ENCODE data around the gene SCMH1. TPM values are rescaled to one million over a fixed set of nuclear protein-coding genes. Genes with fewer than 3 reads are reported as not detected.

The SCMH1 gene
- polyA plus RNA-seq, 1 of the 3 experiments (the other 2 are of a cell fraction), result 38.5 TPM

DNA sequence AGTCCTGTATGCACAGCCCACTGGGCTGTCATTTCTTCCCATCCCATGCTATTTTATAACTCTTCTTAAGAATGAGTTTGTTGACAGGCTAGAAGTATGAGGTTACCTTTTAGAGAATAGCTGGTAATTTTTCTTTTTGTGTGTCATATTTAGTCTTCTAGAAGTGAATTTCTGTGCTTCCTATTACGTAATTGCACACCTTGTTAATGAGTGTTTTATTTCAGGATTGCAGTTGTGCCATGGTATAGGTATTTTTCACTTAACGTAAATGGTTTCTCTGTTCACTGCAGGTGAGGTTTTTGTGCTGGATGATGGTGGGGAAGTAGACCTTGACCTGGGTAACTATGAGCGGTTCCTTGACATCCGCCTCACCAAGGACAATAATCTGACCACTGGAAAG is 257.6 kb downstream of the SCMH1 start (continued):
- TF ChIP-seq IRF3 (IDR thresholded peaks at IDR 0.05; ENCODE audit: low read depth, low read length), result no peak

DNA sequence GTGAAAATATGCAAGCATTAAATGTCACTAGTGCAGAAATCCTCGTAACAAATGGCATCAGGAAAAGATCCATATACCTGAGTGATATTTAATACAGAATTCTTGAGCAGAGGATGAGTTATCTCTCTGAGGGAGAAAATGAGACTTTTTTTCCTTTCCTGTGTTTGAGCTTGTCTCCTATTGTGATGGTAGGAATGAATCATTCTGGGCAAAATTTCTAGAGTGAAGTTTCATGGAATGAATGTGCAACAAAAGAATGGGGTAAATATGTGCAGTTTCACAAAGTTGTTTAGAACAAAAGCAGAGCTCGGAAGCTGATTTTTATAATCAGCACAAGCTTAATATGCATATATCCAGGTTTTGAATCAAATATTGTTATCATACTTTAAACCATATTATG is 258.0 kb downstream of the SCMH1 start:
- 63% methylated on average over 2 of the region's 2 CpGs for WGBS (ENCODE audit: low lambda C conversion rate)
- peak overlapping the region in 1 of 2 experiments; percentile 46; a peak in 1 of 4 replicates for H3K27ac ChIP-seq (ENCODE audit: low read depth in 2 of 2, low read length in 1 of 2)
- H3K4me2 ChIP-seq, result peak overlapping the region; percentile 35; the same call in 1 of the 2 replicates
- no peak overlapping the region for H2AFZ ChIP-seq (ENCODE audit: low read depth)
- H3K9me2 ChIP-seq, result no peaks in the 10 kb centered on the region
- ChIA-PET CTCF (interaction anchor here (0.7 to 2.0 kb wide), 2 partner anchors 14 to 39 kb away, joined by 3 to 6 read pairs; no protein-coding TSS in a partner anchor), POLR2A (no interaction called here)
- no peak for DNase-seq
- no peaks in the 10 kb centered on the region for H3K9me3 ChIP-seq
- H3K4me1 ChIP-seq (ENCODE audit: control insufficient read depth in 1 of 2, insufficient read depth in 2 of 2, low read depth in 1 of 2, low read length in 1 of 2), result peaks cover 19 to 36% of the 10 kb centered on the region in 2 experiments
- H3K27me3 ChIP-seq (ENCODE audit: insufficient read depth), result no peaks in the 10 kb centered on the region
- H3F3A ChIP-seq (replicated peaks; ENCODE audit: insufficient read depth), result peaks cover 18% of the 10 kb centered on the region
- peaks cover 83% of the 10 kb centered on the region for H3K79me2 ChIP-seq (ENCODE audit: insufficient read depth)
- no peak overlapping the region for H3K4me3 ChIP-seq (ENCODE audit: low read depth in 2 of 2, low read length in 1 of 2)
- peaks cover 46 to 53% of the 10 kb centered on the region in 2 experiments for H3K36me3 ChIP-seq (replicated peaks in 1 of 2; ENCODE audit: control insufficient read depth in 1 of 2, insufficient read depth in 2 of 2, low read length in 1 of 2)
- peaks cover 50% of the 10 kb centered on the region for H4K20me1 ChIP-seq (ENCODE audit: insufficient read depth)
- TF ChIP-seq, protein P1, sequence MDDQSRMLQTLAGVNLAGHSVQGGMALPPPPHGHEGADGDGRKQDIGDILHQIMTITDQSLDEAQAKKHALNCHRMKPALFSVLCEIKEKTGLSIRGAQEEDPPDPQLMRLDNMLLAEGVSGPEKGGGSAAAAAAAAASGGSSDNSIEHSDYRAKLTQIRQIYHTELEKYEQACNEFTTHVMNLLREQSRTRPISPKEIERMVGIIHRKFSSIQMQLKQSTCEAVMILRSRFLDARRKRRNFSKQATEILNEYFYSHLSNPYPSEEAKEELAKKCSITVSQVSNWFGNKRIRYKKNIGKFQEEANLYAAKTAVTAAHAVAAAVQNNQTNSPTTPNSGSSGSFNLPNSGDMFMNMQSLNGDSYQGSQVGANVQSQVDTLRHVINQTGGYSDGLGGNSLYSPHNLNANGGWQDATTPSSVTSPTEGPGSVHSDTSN (IDR thresholded peaks at IDR 0.05), result peak; percentile 49; the same call in 1 of the 2 replicates
- no peak for TF ChIP-seq EP300 (IDR thresholded peaks at IDR 0.05; ENCODE audit: borderline replicate concordance in 1 of 2, low read depth in 1 of 2, low read length in 1 of 2)
- no peak for TF ChIP-seq RXRA (IDR thresholded peaks at IDR 0.05; ENCODE audit: borderline replicate concordance, low read depth)
- TF ChIP-seq MEF2A (IDR thresholded peaks at IDR 0.05; ENCODE audit: borderline replicate concordance, low read depth), result no peak
- TF ChIP-seq JUND (IDR thresholded peaks at IDR 0.05), result 0 out of 2 replicates have a peak, but pooled peaks have one; percentile 17
- TF ChIP-seq ELF1 (IDR thresholded peaks at IDR 0.05), result no peak
- TF ChIP-seq YY1 (IDR thresholded peaks at IDR 0.05; ENCODE audit: low read depth), result no peak
- no peak for TF ChIP-seq NRF1 (IDR thresholded peaks at IDR 0.05; ENCODE audit: low read depth, low read length)
- TF ChIP-seq FOSL2 (IDR thresholded peaks at IDR 0.05; ENCODE audit: borderline replicate concordance, low read depth), result peak; percentile 42; the same call in 1 of the 2 replicates
- TF ChIP-seq RCOR1 (IDR thresholded peaks at IDR 0.05; ENCODE audit: low read length), result no peak
- no peak overlapping the region for H3K9ac ChIP-seq

DNA sequence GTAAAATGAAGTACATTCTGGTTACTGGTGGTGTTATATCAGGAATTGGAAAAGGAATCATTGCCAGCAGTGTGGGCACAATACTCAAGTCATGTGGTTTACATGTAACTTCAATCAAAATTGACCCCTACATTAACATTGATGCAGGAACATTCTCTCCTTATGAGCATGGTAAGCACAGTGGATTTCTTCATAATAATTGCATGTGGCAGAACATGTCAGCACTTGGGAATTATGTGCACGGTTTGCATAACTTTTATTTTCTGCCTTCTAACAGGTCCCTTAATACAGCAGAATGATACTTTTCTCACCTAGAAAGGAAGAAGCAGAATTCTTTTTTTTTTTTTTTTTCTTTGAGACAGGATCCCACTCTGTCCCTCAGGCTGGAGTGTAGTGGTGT is 258.8 kb downstream of the SCMH1 start:
- no peak overlapping the region for H2AFZ ChIP-seq (ENCODE audit: low read depth)
- H4K20me1 ChIP-seq (ENCODE audit: insufficient read depth), result peaks cover 50% of the 10 kb centered on the region
- H3K4me1 ChIP-seq (ENCODE audit: control insufficient read depth in 1 of 2, insufficient read depth in 2 of 2, low read depth in 1 of 2, low read length in 1 of 2), result peaks cover 23 to 36% of the 10 kb centered on the region in 2 experiments
- H3K9me3 ChIP-seq, result no peaks in the 10 kb centered on the region
- ChIA-PET POLR2A (no interaction called here), CTCF (no interaction called here)
- no peak overlapping the region for H3K9ac ChIP-seq
- 59% methylated on average over 1 of the region's 1 CpG for WGBS (ENCODE audit: low lambda C conversion rate)
- H3K27ac ChIP-seq (ENCODE audit: low read depth in 2 of 2, low read length in 1 of 2), result peak overlapping the region in 1 of 2 experiments; percentile 46; a peak in 1 of 4 replicates
- no peak for DNase-seq
- no peak overlapping the region for H3K4me3 ChIP-seq (ENCODE audit: low read depth in 2 of 2, low read length in 1 of 2)
- H3K9me2 ChIP-seq, result no peaks in the 10 kb centered on the region
- H3K4me2 ChIP-seq, result peak overlapping the region; percentile 94; the same call in 1 of the 2 replicates
- H3F3A ChIP-seq (replicated peaks; ENCODE audit: insufficient read depth), result peaks cover 26% of the 10 kb centered on the region
- H3K36me3 ChIP-seq (replicated peaks in 1 of 2; ENCODE audit: control insufficient read depth in 1 of 2, insufficient read depth in 2 of 2, low read length in 1 of 2), result peaks cover 42 to 46% of the 10 kb centered on the region in 2 experiments
- peaks cover 82% of the 10 kb centered on the region for H3K79me2 ChIP-seq (ENCODE audit: insufficient read depth)
- no peaks in the 10 kb centered on the region for H3K27me3 ChIP-seq (ENCODE audit: insufficient read depth)
- TF ChIP-seq POLR2AphosphoS5 (IDR thresholded peaks at IDR 0.05; ENCODE audit: low read depth, low read length) (0 out of 2 replicates have a peak, but pooled peaks have one; percentile 30), EP300 (IDR thresholded peaks at IDR 0.05; ENCODE audit: borderline replicate concordance in 1 of 2, low read depth in 1 of 2, low read length in 1 of 2) (0 out of 4 replicates have a peak, but pooled peaks of 1 of the 2 experiments have one; percentile 47), GATA2 (CRISPR knock-in tag; IDR thresholded peaks at IDR 0.05) (no peak), TCF12 (IDR thresholded peaks at IDR 0.05) (peak; percentile 88)
- TF ChIP-seq, protein P1 (IDR thresholded peaks at IDR 0.05), result peak; percentile 89
- TF ChIP-seq, protein P2, sequence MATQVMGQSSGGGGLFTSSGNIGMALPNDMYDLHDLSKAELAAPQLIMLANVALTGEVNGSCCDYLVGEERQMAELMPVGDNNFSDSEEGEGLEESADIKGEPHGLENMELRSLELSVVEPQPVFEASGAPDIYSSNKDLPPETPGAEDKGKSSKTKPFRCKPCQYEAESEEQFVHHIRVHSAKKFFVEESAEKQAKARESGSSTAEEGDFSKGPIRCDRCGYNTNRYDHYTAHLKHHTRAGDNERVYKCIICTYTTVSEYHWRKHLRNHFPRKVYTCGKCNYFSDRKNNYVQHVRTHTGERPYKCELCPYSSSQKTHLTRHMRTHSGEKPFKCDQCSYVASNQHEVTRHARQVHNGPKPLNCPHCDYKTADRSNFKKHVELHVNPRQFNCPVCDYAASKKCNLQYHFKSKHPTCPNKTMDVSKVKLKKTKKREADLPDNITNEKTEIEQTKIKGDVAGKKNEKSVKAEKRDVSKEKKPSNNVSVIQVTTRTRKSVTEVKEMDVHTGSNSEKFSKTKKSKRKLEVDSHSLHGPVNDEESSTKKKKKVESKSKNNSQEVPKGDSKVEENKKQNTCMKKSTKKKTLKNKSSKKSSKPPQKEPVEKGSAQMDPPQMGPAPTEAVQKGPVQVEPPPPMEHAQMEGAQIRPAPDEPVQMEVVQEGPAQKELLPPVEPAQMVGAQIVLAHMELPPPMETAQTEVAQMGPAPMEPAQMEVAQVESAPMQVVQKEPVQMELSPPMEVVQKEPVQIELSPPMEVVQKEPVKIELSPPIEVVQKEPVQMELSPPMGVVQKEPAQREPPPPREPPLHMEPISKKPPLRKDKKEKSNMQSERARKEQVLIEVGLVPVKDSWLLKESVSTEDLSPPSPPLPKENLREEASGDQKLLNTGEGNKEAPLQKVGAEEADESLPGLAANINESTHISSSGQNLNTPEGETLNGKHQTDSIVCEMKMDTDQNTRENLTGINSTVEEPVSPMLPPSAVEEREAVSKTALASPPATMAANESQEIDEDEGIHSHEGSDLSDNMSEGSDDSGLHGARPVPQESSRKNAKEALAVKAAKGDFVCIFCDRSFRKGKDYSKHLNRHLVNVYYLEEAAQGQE (IDR thresholded peaks at IDR 0.05; ENCODE audit: low read depth, low read length), result no peak

Data from SK-N-SH (cell line).